GM19467 (cell line): Measurements from ENCODE around the gene SIGLEC7.

Experiments used
- ATAC-seq: cut with Tn5 transposase; IDR thresholded peaks from one replicate; pipeline ENCODE4 v1.9.1; 2021; ENCODE audit warnings: mild to moderate bottlenecking, moderate library complexity; ENCODE audit not compliant: unreplicated experiment

SIGLEC7 gene

GRCh38 chr19:51198641-51199040, 56.5 kb downstream of the SIGLEC7 start:
- ATAC-seq, result no peak

DNA sequence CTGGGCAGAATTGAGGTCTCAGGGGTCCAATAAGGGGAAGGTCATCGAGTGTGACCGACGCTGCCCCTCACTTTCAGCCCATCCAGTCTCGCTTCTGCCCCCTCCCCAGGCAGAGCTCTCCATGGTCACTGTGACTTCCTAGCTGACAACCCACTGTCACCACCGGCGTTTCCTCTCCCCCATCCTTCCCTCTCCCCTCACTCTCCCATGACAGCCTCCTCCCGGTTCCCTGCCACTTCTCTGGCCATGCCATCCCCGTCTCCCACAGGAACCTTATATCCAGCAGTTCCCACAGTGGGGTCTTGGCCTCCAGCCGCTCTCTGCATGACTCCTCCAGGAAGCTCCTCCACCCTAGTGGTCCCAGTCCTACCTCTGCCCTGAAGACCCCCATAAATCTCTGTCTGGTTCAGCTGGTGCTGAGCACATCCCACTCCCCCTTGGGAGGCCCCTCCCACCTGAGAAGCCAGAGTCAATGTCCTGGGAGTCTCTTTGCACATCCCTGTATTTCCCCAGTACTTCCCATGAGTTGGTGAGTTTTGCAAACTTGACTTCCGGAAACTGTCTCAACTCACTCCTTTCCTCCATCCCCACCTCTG, 58.1 kb downstream of the SIGLEC7 start:
- no peak for ATAC-seq

- ATAC-seq, result no peak
These were observed 59.6 kb downstream of the SIGLEC7 start for GRCh38 chr19:51201712-51202111.
